Frontal cortex (tissue), 4 donors: ENCODE measurements around the gene GREB1. TPM values are rescaled to one million over a fixed set of nuclear protein-coding genes. Genes with fewer than 3 reads are reported as not detected.
A peak's percentile ranks its signal among the peaks of the same experiment; 100 is the strongest.

ENCODE experiments used
- DNase-seq, 2 donors: peaks; one replicate each; pipeline ENCODE4 v3.0.0; 2012; ENCODE audit warnings: low spot score in 2 of 2
- FAIRE-seq: peaks from 2 replicates; lab custom pipeline; 2012; peaks lifted over from hg19 to GRCh38; lab: Jason Lieb, UNC
- total RNA-seq: library from RNA; depleted of rRNA; stranded (reverse); fragments of >200 nt; gene quantifications from one replicate; pipeline ENCODE4 v1.2.3, GENCODE V29; 2014
- donor health status: control.
- donor health status: control.
- donor health status: control.

The GREB1 gene
- total RNA-seq, 1 donor from 2014 or later, result 3.7 TPM

DNA sequence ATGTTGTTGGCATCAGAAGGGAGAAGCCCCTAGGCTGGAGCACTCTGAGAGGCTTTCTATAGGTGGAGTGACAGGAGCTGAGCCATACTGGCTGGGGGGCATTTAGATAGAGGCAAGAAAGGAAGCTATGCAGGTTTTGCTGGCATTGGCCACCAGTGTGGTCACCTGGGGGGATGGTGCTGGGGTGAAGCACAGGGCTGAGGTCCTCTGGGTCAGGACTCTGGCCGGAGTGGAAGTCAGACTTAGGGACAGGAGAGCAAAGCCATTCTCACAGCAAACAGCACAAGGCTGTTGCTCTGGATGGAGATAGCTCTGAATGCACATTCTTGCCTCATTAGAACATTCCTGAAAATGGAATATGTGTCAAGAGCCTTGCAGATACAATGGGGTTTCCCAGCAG, 88.8 kb downstream of the GREB1 start:
- DNase-seq (no peak), FAIRE-seq (no peak)

DNA sequence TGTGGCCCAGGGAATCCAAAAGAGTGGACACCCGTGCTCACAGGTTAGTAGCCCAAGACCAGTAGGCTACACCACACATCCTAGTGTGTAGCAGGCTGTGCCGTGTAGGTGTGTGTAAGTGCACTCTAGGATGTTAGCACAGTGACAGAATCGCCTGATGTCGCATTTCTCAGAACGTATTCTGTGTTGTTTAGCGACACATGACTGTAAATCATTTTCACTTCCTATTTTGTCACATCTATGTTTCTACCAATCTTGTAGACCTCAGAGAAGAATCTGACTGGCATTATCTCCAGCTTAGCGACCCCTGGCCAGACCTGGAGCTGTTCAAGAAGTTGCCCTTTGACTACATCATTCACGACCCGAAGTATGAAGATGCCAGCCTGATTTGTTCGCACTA, 91.0 kb downstream of the GREB1 start:
- no peak for FAIRE-seq
- DNase-seq, result no peak

DNA sequence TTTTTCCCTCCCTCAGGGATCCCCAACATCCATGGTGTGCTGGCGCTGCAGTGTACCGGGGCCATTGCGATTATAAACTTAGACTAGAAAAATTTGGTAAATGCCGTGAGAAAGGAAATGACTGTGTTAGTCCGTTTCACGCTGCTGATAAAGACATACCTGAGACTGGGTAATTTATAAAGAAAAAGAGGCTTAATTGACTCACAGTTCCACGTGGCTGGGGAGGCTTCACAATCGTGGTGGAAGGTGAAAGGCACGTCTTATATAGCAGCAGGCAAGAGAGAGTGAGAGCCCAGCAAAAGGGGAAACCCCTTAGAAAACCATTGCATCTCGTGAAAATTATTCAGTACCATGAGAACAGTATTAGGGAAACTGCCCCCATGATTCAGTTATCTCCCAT, 91.8 kb downstream of the GREB1 start:
- no peak for DNase-seq
- no peak for FAIRE-seq

DNA sequence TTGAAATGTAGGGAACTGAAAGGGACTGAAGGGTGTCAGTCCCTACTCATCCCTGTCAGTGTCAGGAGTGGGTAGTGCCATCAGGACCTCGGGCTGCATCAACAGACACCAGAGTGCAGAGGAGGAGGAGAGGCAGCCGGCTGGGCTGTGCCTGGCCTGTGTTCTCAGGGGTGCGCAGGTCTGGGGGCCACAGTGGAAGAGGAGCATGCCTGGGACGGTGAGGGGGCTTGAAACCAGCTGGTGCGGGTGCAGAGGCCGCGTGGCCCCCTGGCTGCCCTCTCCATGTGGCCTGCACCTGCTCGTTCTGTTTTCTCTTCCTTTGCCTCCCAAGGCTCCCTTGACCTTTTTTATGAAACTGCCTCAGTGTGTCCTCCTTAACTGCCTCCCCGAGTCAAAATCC, 94.8 kb downstream of the GREB1 start:
- no peak for DNase-seq
- no peak for FAIRE-seq

DNA sequence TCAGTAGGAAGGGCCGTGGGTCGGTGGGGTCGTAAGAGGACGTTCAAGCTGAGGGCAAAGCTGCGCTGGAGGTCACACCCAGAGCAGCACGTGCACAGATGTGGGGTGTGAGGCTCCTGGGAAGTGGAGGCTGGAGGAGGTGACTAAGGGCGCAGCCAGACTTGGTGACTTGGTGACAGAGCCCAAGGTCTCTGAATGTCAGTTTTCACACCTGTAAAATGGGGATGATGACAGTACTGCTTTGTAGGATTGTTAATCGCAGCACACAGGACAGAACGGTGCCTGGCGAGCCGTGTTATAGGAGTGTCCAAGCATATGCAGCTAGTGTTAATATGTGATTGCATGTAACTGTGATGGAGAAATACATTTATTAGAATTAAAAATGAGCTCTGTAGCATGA, 95.4 kb downstream of the GREB1 start:
- DNase-seq (no peak), FAIRE-seq (no peak)

DNA sequence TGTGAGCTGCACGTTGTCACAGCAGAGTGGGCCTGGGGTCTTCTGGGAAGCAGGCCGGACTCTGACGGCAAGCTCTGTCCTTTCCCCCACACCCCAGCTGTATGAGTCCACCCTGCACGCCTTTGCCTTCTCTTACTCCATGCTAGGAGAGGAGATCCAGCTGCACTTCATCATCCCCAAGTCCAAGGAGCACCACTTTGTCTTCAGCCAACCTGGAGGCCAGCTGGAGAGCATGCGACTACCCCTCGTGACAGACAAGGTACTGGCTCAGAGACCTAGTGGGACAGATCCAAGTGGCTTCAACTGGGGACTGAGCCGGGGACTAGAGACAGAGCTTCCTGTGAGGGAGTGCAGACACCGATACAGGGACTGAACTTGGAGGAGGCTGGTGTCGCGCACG, 96.0 kb downstream of the GREB1 start:
- FAIRE-seq (no peak), DNase-seq (no peak)

DNA sequence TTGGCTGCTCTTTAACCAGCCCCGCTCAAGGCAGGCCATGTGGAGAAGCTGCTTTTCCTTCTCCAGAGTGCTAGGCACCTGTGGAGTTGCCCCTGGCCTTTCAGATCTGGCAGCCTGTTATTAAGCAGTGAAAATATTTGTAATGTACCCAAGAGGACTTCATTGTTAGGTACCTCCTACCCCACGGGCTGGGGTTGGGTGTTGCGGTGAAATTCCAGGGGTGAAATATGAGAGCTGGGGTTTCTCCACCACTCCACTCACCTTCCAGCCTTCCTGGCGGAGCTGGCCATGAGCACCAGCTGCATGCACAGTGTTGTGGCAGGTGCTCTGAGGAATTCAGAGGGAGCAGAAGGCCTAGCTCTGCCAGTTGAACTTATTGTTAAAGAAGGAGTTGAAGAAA, 97.0 kb downstream of the GREB1 start:
- DNase-seq (no peak), FAIRE-seq (no peak)

DNA sequence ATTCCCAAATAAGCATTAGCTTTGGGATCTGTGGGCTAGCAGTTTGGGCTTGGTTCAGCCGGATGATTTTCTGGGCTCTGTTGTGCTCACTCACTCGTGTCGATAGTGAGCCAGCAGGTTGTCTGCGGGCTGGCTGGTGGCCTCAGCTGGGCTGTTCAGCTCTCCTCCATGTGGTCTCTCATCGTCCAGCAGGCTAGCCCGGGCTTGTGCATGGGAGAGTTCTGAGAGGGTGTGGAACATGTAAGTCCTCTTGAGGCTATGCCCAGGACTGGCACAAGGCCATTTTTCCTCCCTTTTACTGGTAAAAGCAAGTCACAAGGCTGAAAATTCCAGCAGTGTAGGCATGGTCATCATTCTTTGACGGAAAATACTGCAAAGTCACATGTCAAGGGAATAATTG, 97.6 kb downstream of the GREB1 start:
- no peak for DNase-seq
- no peak for FAIRE-seq

DNA sequence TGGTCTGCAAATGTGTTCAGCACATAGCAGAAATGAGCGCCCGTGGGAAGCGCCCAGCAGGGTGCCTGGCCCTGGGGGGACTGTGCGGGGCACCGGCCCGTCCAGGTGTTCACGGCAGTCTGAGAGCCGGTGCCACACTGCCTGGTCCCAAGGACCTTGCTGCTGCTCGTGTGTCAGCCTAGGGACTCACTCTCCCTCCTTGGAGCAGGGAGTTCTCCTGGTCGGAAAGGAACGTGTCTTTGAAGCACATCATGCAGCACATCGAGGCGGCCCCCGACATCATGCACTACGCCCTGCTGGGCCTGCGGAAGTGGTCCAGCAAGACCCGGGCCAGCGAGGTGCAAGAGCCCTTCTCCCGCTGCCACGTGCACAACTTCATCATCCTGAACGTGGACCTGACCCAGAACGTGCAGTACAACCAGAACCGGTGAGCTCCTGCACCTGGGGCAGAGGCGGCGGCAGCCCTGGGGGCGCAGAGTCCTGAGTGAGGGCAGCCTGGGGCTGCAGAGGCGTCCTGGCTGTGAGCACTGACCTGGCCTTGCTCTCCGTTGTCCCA, 100.2 kb downstream of the GREB1 start:
- FAIRE-seq (no peak), DNase-seq (no peak)

DNA sequence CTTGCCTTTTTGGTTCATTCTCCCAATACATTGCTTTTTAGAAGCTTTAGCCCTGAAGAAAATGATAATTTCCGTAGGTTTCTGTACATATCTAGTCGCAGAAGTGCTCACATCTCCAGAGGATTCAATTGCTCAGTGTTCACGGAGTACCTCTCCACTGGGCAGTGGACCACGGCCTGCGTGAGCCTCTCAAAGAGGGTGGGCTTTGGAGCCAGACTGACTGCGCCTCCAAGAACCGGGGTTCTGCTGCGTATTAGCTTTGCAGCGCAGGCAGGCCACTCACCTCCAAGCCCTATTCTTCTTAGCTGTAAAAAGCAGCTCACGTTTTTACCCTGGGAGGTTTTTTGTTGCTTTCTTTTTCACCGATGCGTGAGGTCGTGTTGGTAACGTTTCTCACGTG, 100.7 kb downstream of the GREB1 start:
- FAIRE-seq (no peak), DNase-seq (no peak)

DNA sequence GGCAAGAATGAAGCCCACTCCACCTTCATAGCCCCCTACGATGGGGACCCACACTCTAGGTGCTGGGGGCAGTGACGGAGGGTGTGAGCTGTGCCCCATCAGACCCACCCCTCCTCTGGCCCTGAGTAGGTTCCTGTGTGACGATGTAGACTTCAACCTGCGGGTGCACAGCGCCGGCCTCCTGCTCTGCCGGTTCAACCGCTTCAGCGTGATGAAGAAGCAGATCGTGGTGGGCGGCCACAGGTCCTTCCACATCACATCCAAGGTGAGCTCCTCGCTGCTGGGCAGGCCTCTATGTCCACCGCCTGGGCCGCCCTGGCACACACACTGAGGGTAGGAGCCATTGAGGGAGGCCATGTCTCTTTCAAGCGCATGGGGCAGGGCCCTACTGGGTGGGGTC, 101.3 kb downstream of the GREB1 start:
- no peak for DNase-seq
- FAIRE-seq, result no peak

DNA sequence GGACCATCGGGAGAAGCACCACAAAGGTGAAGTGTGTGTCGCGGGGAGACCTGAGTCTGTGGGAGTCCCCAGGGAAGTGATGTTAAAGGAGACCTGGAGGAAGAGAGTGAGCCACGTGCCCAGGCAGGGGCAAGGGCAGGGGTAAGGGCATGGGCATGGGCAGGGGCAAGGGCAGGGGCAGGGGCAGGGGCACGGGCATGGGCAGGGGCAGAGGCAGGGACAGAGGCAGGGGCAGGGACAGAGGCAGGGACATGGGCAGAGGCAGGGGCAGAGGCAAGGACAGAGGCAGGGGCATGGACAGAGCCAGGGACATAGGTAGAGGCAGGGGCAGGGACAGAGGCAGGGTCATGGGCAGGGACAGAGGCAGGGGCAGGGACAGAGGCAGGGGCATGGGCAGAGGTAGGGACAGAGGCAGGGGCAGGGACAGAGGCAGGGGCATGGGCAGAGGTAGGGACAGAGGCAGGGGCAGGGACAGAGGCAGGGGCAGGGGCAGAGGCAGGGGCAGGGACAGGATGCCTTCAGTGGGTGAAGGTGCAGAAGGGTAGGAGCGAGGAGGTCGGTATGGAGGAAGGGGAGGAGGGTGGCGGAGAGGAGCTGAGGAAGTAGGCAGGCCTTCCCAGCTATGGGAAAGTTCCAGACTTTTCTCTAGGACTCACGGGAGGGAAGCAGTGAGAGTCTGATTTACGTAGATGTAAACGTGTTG, 102.9 kb downstream of the GREB1 start:
- no peak for DNase-seq
- FAIRE-seq, result no peak

DNA sequence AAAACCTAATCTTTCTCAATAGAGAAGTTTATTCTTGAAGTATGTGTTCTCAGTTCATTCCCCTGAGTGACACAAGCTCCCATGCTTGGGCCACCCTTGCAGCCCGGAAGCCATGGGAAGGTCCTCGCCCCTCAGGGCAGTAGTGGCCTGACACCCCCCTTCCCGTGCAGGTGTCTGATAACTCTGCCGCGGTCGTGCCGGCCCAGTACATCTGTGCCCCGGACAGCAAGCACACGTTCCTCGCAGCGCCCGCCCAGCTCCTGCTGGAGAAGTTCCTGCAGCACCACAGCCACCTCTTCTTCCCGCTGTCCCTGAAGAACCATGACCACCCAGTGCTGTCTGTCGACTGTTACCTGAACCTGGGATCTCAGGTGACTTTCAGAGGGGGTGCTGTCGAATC, 103.7 kb downstream of the GREB1 start:
- no peak for FAIRE-seq
- DNase-seq, result no peak

DNA sequence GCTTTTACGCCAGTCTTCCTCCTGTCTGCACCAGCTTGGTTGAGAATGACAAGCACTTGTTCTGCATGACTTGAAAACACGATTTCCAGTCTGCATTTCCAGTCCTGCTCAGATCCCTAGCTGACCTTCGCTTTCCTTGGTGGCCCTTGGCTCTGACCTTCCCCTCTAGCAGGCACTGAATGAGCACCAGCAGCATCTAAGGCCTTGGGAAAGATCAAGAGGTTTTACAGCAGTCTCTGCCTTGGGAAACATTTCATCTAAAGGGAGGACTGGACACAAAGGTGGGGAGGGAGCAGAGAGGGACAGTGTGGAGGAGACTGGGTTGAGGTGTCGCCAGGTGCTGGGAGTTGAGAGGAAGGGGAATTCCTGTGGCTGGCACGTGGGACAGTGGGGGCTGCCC, 105.7 kb downstream of the GREB1 start:
- DNase-seq (no peak), FAIRE-seq (no peak)

DNA sequence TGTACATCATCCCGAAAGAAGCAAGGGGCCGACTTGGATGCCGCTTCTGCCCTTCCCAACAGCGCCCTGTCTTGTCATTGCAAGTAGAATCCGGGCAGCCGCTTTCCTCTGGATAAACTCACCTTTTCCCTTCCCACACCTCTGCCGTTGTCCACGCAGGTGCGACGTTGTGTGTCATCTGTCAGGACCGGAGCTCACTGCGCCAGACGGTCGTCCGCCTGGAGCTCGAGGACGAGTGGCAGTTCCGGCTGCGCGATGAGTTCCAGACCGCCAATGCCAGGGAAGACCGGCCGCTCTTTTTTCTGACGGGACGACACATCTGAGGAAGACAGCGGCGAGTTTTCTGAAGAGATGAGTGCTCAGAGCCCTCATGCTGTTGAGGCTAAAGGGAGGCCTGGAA, 106.3 kb downstream of the GREB1 start:
- no peak for FAIRE-seq
- no peak for DNase-seq

DNA sequence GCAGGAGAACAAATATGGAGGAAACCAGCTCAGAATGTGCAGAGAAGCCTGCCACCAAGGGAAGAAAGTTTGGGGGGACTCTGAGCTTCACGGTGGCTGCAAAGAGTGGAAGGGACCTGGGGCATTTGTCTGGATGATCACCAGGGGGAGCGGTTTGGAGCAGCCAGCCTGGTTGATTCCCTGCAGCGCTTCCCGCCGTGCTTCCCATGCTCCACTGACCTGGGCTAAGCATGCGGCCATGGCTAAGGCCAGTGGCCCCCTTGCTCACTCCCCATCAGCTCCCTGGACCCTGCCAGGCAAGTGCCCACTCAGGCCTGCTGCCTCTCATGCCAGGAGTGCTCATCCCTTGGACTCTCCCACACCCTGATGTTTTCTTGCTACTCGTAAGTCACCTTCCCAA, 109.1 kb downstream of the GREB1 start:
- DNase-seq (no peak), FAIRE-seq (no peak)

DNA sequence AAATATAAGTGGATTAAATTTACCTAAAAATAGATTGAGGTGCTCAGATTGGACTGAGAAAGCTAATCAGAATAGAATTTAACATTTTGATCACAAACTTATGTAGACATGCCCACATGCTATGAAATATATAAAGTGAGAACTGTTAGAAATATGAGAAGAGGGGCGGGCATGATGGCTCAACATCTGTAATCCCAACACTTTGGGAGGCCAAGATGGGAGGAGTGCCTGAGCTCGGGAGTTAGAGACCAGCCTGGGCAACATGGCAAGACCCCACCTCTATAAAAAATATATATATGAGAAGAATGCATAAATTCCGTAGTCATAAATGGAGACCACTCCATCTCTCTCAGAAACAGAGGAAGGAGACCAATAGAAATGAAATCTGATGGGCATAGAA, 110.4 kb downstream of the GREB1 start:
- FAIRE-seq (no peak), DNase-seq (no peak)

DNA sequence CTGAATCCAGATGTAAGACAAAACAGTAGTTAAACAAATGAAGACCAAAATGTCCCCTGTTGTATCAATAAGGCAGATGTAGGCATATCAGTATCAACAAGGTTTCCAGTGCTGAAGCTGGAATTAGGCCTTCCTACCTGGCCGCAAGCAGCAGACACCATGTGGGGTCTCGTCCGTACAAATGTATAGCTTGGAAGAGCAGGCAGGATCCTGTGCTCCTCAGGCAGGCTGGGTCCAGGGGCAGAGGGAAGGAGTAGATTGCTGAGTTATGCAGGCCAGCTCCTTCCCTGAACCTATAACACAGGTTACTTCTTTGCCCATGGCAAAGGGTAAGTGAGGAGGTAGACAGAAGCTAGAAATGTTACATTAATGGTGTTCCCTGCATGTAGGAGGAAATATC, 112.7 kb downstream of the GREB1 start:
- DNase-seq (no peak), FAIRE-seq (no peak)

DNA sequence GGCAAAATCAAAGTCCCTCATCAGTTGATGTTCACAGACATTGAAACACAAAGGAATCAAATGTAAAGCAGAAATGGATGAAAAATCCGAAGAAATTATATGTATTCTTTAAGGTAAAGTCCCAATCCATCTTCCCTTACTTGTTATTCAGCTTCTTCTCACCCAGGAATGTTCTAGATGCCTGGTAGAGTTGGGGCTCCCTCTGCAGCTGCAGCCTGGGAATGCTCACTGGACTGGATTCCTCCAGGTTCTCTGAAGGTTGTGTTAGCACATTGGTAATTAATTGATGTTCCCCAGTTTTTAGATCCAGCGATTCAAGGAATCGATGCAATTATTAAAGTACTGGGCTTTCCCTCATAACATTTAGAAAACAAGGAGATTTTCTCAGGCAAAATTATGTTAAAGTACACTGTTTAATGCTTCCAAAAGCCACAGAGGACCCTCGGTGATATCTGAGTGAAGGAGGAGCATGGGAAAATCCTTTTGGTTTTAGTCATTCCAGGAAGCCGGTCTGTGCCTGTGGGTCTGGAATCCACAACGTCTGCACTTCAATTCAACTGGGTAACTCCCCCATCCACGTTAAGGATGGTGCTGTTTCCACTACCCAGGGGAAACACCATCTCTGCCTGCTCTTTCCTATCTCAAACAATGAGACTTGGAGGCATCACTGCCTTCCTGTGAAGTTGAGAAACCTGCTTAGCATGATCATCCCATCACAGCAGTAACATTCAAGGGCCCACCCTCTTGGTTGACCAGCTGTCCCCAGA, 114.2 kb downstream of the GREB1 start:
- FAIRE-seq (no peak), DNase-seq (peak in 1 of 2 donors; percentile 30)

DNA sequence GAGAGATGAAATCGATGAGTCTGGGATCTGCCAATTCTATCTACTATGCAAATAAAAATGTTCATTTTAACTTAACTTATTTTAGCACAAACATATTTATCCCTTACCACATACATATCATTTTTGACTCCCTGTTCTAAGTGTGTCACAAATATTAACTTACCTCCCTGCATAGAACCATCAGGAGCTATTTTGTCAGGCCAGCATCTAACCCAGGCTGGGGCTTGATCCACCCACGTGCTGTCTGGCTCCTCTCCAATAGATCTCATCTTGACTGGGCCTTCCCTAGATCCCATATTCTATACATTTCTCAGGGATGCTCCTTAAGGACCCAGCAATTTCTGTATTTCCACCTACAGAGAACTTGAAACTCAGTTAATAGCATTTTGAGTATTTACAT, 115.2 kb downstream of the GREB1 start:
- FAIRE-seq, result no peak

DNA sequence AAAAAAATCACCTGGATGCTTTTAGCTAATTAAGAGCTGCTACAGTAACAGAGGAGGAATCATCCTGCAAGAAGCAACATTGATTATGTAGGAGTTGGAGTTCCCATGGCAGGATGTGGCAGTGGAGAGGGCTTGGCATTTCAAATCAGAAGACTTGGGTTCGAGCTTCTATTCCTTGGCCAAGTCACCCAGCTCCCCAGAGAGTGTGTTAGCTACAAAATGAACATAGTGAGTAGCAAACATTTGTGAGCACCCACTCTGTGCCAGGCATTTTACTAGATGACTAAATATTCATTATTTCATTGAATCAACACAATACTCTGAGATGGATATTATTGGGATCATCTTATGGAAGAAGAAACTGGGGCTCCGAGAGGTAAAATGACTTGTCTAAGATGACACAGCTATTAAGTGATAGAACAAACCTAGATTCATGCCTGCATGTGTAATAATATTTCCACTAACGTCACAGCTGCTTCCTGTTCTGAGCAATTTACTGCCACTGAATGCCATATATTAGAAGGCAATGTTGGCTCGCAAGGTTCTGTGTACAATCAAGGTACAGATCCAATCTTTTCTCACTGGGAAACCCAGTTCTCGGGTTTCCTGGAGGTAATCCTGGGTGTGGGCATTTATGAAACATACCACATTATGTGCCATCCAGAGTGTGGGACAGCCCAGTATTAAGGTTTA, 118.2 kb downstream of the GREB1 start:
- no peak for DNase-seq

More for the DNA sequence above, 115.2 kb downstream of the GREB1 start:
- no peak for DNase-seq

More for the DNA sequence above, 118.2 kb downstream of the GREB1 start:
- no peak for FAIRE-seq
